Erythroblast (primary cell): ENCODE measurements around the gene LSG1.
A peak's percentile ranks its signal among the peaks of the same experiment; 100 is the strongest.

Source experiments
- GATA1 ChIP-seq: IDR thresholded peaks from 2 replicates; pipeline ENCODE4 v1.6.1; 2011; ENCODE audit warnings: low read depth, mild to moderate bottlenecking, control low read depth, low read length, moderate library complexity
- POLR2A ChIP-seq: IDR thresholded peaks from 2 replicates; pipeline ENCODE4 v1.6.1; 2011; ENCODE audit warnings: mild to moderate bottlenecking, low read length

DNA sequence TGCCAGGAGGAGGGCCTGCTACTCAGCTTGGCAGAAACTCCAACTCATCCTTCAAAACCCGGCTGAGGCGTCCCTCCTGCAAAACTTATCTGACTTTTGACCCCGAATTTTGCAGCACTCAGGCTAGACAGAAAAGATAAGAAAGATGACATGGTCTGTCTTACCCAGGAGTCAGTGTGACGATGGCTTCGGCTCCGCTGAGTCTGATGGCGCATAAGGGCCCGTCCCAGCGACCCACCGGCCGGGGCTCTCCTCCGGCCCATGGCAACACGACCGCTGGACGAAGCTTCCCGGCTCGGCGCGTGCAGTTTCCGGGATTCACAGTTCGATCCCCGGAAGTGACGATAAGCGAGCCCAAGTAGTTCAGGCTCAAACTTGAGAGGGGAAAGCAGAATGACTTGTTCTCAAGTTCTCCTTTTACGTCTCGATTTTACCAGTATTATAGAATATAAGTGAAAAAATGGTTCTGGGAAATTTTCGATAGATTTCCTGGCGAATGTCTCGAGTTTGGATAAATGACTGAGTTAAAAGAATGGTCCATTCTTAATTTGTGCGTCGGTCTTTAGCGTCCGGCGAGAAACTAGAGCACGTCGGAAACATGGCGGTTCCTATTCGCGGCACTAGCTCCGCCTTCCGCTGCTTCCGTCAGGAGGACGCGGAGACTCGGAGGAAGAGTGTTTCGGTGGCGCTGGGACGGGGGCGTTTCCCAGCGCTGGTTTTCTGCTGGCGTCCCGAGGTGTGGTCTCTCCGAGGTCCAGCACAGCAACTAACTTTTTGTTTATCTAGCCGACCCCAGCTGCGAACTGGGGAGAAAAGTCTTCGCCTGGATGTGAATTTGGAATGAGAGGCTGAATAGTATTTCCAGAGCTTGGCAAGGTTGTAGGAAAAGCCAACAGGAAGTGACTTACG, at the start of gene LSG1:
- TF ChIP-seq POLR2A (peak; percentile 69), GATA1 (no peak)
